WTC11 (cell line): ENCODE data around the gene CCND1.

Experiments
- CREB1 ChIP-seq: sonication (generic); formaldehyde crosslinking; IDR thresholded peaks from 2 replicates; pipeline ENCODE4 v1.8.0; 2023; ENCODE audit warnings: mild to moderate bottlenecking, missing genetic modification reagents
- PRRX2 ChIP-seq: fragments of 250-450 bp; sonication (Bioruptor Pico); IDR thresholded peaks from 2 replicates; pipeline ENCODE4 v1.8.0; 2021; ENCODE audit warnings: mild to moderate bottlenecking
- ZBTB21 ChIP-seq: sonication (generic); formaldehyde crosslinking; IDR thresholded peaks from 2 replicates; pipeline ENCODE4 v1.8.1; 2023; ENCODE audit warnings: mild to moderate bottlenecking, missing genetic modification reagents, borderline replicate concordance
- TF ChIP-seq, protein P1 (sequence below): fragments of 250-450 bp; sonication (Bioruptor Pico); IDR thresholded peaks from 2 replicates; pipeline ENCODE4 v2.1.2; 2022; ENCODE audit warnings: mild to moderate bottlenecking, moderate library complexity
- TF ChIP-seq, protein P2 (sequence below): sonication (generic); formaldehyde crosslinking; IDR thresholded peaks from 2 replicates; pipeline ENCODE4 v1.8.0; 2022; ENCODE audit warnings: mild to moderate bottlenecking, missing genetic modification reagents

DNA sequence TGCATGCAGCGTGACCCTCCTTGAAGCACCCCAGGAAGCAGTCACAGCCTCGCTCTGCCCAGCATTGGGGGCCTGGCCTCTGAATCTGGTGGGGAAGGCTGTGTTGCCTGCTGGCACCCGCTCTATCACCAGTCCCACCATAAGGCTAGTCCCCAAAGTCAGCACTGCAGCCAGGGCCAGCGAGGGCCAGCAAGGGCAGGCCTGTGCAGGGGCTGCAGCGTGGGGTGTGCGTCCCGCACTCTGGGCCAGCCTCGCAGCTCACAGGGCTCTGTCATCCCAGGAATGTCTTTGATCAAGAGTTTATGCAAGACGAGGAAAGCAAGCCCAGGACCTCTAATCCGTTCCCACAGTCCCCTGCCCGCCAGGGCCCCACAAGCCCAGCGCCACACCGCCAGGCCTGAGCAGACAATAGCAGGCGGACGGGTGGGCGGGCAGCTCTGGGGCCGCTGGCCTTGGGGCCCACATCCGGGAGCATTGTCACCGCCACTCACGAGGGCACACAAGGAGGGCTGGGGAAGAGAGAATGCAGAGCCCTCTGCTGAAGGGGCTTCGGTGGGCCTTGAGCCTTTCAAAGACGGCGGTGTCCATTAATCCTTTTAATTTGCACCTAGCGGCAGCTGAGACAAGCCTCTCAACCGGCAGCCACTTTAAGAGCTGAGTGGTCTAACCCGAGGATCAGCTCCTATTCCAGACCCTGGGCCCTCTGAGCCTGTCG, 17.1 kb downstream of the CCND1 start:
- TF ChIP-seq, protein P1, sequence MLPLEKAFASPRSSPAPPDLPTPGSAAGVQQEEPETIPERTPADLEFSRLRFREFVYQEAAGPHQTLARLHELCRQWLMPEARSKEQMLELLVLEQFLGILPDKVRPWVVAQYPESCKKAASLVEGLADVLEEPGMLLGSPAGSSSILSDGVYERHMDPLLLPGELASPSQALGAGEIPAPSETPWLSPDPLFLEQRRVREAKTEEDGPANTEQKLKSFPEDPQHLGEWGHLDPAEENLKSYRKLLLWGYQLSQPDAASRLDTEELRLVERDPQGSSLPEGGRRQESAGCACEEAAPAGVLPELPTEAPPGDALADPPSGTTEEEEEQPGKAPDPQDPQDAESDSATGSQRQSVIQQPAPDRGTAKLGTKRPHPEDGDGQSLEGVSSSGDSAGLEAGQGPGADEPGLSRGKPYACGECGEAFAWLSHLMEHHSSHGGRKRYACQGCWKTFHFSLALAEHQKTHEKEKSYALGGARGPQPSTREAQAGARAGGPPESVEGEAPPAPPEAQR (CRISPR knock-in tag) = no peak
- TF ChIP-seq, protein P2, sequence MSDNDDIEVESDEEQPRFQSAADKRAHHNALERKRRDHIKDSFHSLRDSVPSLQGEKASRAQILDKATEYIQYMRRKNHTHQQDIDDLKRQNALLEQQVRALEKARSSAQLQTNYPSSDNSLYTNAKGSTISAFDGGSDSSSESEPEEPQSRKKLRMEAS (CRISPR knock-in tag) = no peak; the same call in 1 of the 2 replicates
- no peak for TF ChIP-seq PRRX2 (CRISPR knock-in tag)
- TF ChIP-seq CREB1 (CRISPR knock-in tag) = no peak
- no peak for TF ChIP-seq ZBTB21
